IMR-90 (cell line): ENCODE data around the gene TMEM144. TPM values are rescaled to one million over a fixed set of nuclear protein-coding genes. Genes with fewer than 3 reads are reported as not detected.

Experiments
- ATAC-seq: fragments of 200-7000 bp; cut with Tn5 transposase; 2 replicates; pipeline ENCODE4 v1.9.1; 2020; ENCODE audit warnings: low read depth, mild to moderate bottlenecking, moderate library complexity
- BruUV-seq: library from RNA; stranded (reverse); fragments of 400-500 nt; replicated peaks from 2 replicates; lab custom pipeline; 2021; lab: Mats Ljungman, UMichigan
- CTCF ChIA-PET: fragments of 300-600 bp; formaldehyde crosslinking; extraction: SDS; loops from one replicate; lab custom pipeline; 2021; ENCODE audit warnings: antibody characterized with exemption; lab: Yijun Ruan, JAX
- POLR2A ChIA-PET: fragments of 300-600 bp; sonication (Branson Sonifier 250); formaldehyde crosslinking; loops from one replicate; lab custom pipeline; 2022; ENCODE audit warnings: antibody characterized with exemption; ENCODE audit not compliant: unreplicated experiment; lab: Charles Lee
- DNase-seq: peaks from one replicate; pipeline ENCODE4 v3.0.0; 2013
- H2AFZ ChIP-seq: replicated peaks from 2 replicates; pipeline ENCODE3; 2013; ENCODE audit warnings: low read length, mild to moderate bottlenecking; ENCODE audit not compliant: poor library complexity
- H2AK5ac ChIP-seq: 2 replicates; pipeline ENCODE4 v1.6.1; 2013; ENCODE audit warnings: low read depth, low read length, inconsistent platforms
- H2AK9ac ChIP-seq: replicated peaks from 2 replicates; pipeline ENCODE3; 2013; ENCODE audit warnings: mild to moderate bottlenecking, low read depth, low read length, moderate library complexity; ENCODE audit not compliant: poor library complexity
- H2BK120ac ChIP-seq: 2 replicates; pipeline ENCODE4 v1.6.1; 2013; ENCODE audit warnings: low read depth, low read length, inconsistent platforms
- H2BK15ac ChIP-seq: 3 replicates; pipeline ENCODE4 v1.6.1; 2013; ENCODE audit warnings: low read depth, low read length, inconsistent platforms
- H2BK20ac ChIP-seq: 2 replicates; pipeline ENCODE4 v1.6.1; 2013; ENCODE audit warnings: low read depth, mild to moderate bottlenecking, inconsistent platforms, low read length, moderate library complexity
- H2BK5ac ChIP-seq: 2 replicates; pipeline ENCODE4 v1.6.1; 2013; ENCODE audit warnings: mild to moderate bottlenecking, low read depth, low read length, inconsistent platforms; ENCODE audit not compliant: poor library complexity, severe bottlenecking
- H3K14ac ChIP-seq: replicated peaks from 2 replicates; pipeline ENCODE4 v1.6.1; 2013; ENCODE audit warnings: low read depth, low read length, inconsistent platforms
- H3K18ac ChIP-seq: 2 replicates; pipeline ENCODE4 v1.6.1; 2013; ENCODE audit warnings: low read depth, low read length, control low read depth
- H3K23ac ChIP-seq: 2 replicates; pipeline ENCODE4 v1.6.1; 2013; ENCODE audit warnings: low read depth, low read length, inconsistent platforms
- H3K27ac ChIP-seq: 2 replicates; pipeline ENCODE4 v1.5.1; 2013; ENCODE audit warnings: mild to moderate bottlenecking, control low read depth, low read length; ENCODE audit not compliant: insufficient read depth
- H3K27me3 ChIP-seq: 2 replicates; pipeline ENCODE4 v1.6.1; 2013; ENCODE audit warnings: low read length; ENCODE audit not compliant: control insufficient read depth, insufficient read depth
- H3K36me3 ChIP-seq: 2 replicates; pipeline ENCODE4 v1.6.1; 2013; ENCODE audit warnings: low read length, mixed read lengths; ENCODE audit not compliant: control insufficient read depth, insufficient read depth
- H3K4ac ChIP-seq: 2 replicates; pipeline ENCODE4 v1.6.1; 2013; ENCODE audit warnings: low read depth, low read length, inconsistent platforms
- H3K4me1 ChIP-seq: 2 replicates; pipeline ENCODE4 v1.6.1; 2013; ENCODE audit warnings: low read length, mixed read lengths; ENCODE audit not compliant: control insufficient read depth, insufficient read depth
- H3K4me2 ChIP-seq: 2 replicates; pipeline ENCODE4 v1.6.1; 2013; ENCODE audit warnings: low read depth, mild to moderate bottlenecking, control low read depth, low read length, moderate library complexity
- H3K4me3 ChIP-seq: 2 replicates; pipeline ENCODE4 v1.5.1; 2013; ENCODE audit warnings: low read depth, mild to moderate bottlenecking, control low read depth, low read length, moderate library complexity; ENCODE audit not compliant: insufficient read depth
- H3K56ac ChIP-seq: 2 replicates; pipeline ENCODE4 v1.6.1; 2013; ENCODE audit warnings: low read length, inconsistent platforms; ENCODE audit not compliant: insufficient read depth; ENCODE audit errors: extremely low read depth
- H3K79me1 ChIP-seq, 2 experiments: 2 replicates each; pipeline ENCODE4 v1.6.1; 2013; ENCODE audit warnings: low read length in 2 of 2, inconsistent platforms in 1 of 2, low read depth in 1 of 2
- H3K9ac ChIP-seq: 2 replicates; pipeline ENCODE4 v1.6.1; 2013; ENCODE audit warnings: low read depth, low read length, control low read depth
- H3K9me1 ChIP-seq: 2 replicates; pipeline ENCODE4 v1.6.1; 2013; ENCODE audit warnings: low read length, inconsistent platforms; ENCODE audit not compliant: insufficient read depth
- H3K9me3 ChIP-seq: 2 replicates; pipeline ENCODE4 v1.6.1; 2013; ENCODE audit warnings: low read length; ENCODE audit not compliant: control insufficient read depth, insufficient read depth
- H4K20me1 ChIP-seq: 2 replicates; pipeline ENCODE4 v1.6.1; 2013; ENCODE audit warnings: low read length, inconsistent platforms; ENCODE audit not compliant: insufficient read depth
- H4K5ac ChIP-seq: 2 replicates; pipeline ENCODE4 v1.6.1; 2013; ENCODE audit warnings: mild to moderate bottlenecking, low read depth, low read length, control low read depth
- H4K8ac ChIP-seq, 2 experiments: 2 replicates each; pipeline ENCODE4 v1.6.1; 2013; ENCODE audit warnings: low read depth in 2 of 2, low read length in 2 of 2, control low read depth in 1 of 2, inconsistent platforms in 1 of 2
- H4K91ac ChIP-seq: 2 replicates; pipeline ENCODE4 v1.6.1; 2013; ENCODE audit warnings: low read depth, low read length, inconsistent platforms; ENCODE audit not compliant: insufficient read depth
- BHLHE40 ChIP-seq: fragments of 150-350 bp; IDR thresholded peaks from 2 replicates; pipeline ENCODE4 v1.6.1; 2016; ENCODE audit warnings: mild to moderate bottlenecking, low read depth, low read length
- CEBPB ChIP-seq: IDR thresholded peaks from 2 replicates; pipeline ENCODE4 v1.6.1; 2012; ENCODE audit warnings: low read depth, low read length, improper control_type of control experiment
- CHD1 ChIP-seq: IDR thresholded peaks from 2 replicates; pipeline ENCODE4 v1.6.1; 2012; ENCODE audit warnings: low read depth, low read length, improper control_type of control experiment
- RAD21 ChIP-seq: IDR thresholded peaks from 2 replicates; pipeline ENCODE4 v1.6.1; 2012; ENCODE audit warnings: low read length, improper control_type of control experiment
- RCOR1 ChIP-seq: IDR thresholded peaks from 2 replicates; pipeline ENCODE4 v1.6.1; 2012; ENCODE audit warnings: mild to moderate bottlenecking, low read length, improper control_type of control experiment; ENCODE audit not compliant: insufficient replicate concordance
- WGBS, 2 experiments: methylation state at CpG; one replicate each; pipeline versions ENCODE4 v1.1.5 to v1.1.7; 2013; ENCODE audit warnings: missing lambda C conversion rate in 2 of 2; ENCODE audit not compliant: insufficient read length in 1 of 2; ENCODE audit errors: extremely low coverage in 2 of 2; 5-methylcytosine and 5-hydroxymethylcytosine counted together
- dilution Hi-C: fragments of 300-500 bp; cut with HindIII; formaldehyde crosslinking; loops from one replicate; pipeline ENCODE4 v1.14.3; 2018; ENCODE audit warnings: low sequenced_read_pairs; ENCODE audit not compliant: unreplicated experiment
- in situ Hi-C: fragments of 300-500 bp; cut with MboI; formaldehyde crosslinking; loops from 3 replicates; pipeline ENCODE4 v1.14.3; 2019; ENCODE audit warnings: low sequenced_read_pairs, inconsistent platforms, mixed read lengths
- intact Hi-C: fragments of 100-400 bp; cut with micrococcal nuclease; formaldehyde crosslinking; loops from 2 replicates; pipeline ENCODE4 v1.10.0; 2022
- polyA plus RNA-seq, 3 experiments: library from polyadenylated mRNA; depleted of rRNA; stranded (reverse); fragments of >200 nt; gene quantifications; 2 replicates each; pipeline ENCODE4 v1.2.3, GENCODE V29; 2012; ENCODE audit warnings: low replicate concordance in 1 of 3
- total RNA-seq: library from RNA; depleted of rRNA; stranded (reverse); fragments of >200 nt; gene quantifications from 2 replicates; pipeline ENCODE4 v1.2.3, GENCODE V29; 2012
- TF ChIP-seq, protein P1 (sequence below): conservative IDR thresholded peaks from 2 replicates; pipeline ENCODE4 v1.5.1; 2012; ENCODE audit warnings: mild to moderate bottlenecking, low read depth, low read length, improper control_type of control experiment

The TMEM144 gene
- total and polyA plus RNA-seq, 2 of the 4 experiments (the other 2 are of a cell fraction): 0.58 to 2.2 TPM

DNA sequence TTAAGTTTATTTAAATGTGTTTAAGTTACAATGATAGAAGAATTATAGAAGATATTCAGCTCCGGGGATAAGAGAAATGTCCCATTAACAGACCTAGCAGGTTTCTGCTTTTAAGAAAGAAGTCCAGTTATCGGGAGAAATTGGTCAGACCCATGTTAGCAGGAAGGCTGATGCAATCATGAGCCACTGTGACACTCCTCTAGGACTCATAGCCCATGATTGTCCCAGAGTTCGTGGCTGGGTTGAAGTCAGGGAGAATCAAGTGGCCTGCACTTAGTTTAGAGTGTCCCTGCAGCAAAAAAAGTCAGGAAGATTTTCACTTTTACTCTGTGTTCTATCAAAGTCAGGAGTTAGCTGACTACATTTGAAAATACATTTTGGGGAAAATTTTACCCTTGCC is 72.0 kb downstream of the TMEM144 start:
- Histone ChIP-seq H3K27me3 (no peaks in the 10 kb centered on the region), H3K23ac (no peak overlapping the region), H3K36me3 (no peaks in the 10 kb centered on the region), H3K27ac (no peak overlapping the region), H3K4me2 (no peak overlapping the region), H2BK15ac (no peak overlapping the region), H2AFZ (peak overlapping the region; percentile 69), H2AK9ac (no peak overlapping the region), H3K9me3 (no peaks in the 10 kb centered on the region), H3K4ac (peak overlapping the region; percentile 20; the same call in 1 of the 2 replicates), H4K20me1 (no peaks in the 10 kb centered on the region), H3K4me1 (no peaks in the 10 kb centered on the region), H2AK5ac (no peak overlapping the region), H3K4me3 (no peak overlapping the region), H3K14ac (no peak overlapping the region), H3K18ac (peak overlapping the region; percentile 20; the same call in 1 of the 2 replicates), H3K79me1 (no peaks in the 10 kb centered on the region), H3K9ac (no peak overlapping the region), H3K56ac (no peak overlapping the region), H2BK20ac (peak overlapping the region; percentile 43; the same call in 1 of the 2 replicates), H4K5ac (no peak overlapping the region; the same call in 1 of the 2 replicates), H2BK120ac (peak overlapping the region; percentile 30), H4K8ac (peak overlapping the region in 1 of 2 experiments; percentile 61; a peak in 2 of 4 replicates), H3K9me1 (no peaks in the 10 kb centered on the region), H4K91ac (peak overlapping the region; percentile 17; the same call in 1 of the 2 replicates), H2BK5ac (no peak overlapping the region)
- POLR2A ChIA-PET: no interaction called here
- intact Hi-C loops (no loop called here), in situ Hi-C loops (no loop called here), dilution Hi-C loops (no loop called here)
- BruUV-seq: no TSS peak
- ATAC-seq: peak; percentile 40; the same call in 1 of the 2 replicates
- peak; percentile 40 for DNase-seq
- CTCF ChIA-PET: interaction anchor here (0.5 to 1.6 kb wide), 2 partner anchors 16 to 32 kb away, joined by 3 to 7 read pairs; no protein-coding TSS in a partner anchor
- TF ChIP-seq BHLHE40 (no peak), RCOR1 (no peak), CHD1 (no peak), RAD21 (no peak), CEBPB (peak; percentile 63)
- TF ChIP-seq, protein P1, sequence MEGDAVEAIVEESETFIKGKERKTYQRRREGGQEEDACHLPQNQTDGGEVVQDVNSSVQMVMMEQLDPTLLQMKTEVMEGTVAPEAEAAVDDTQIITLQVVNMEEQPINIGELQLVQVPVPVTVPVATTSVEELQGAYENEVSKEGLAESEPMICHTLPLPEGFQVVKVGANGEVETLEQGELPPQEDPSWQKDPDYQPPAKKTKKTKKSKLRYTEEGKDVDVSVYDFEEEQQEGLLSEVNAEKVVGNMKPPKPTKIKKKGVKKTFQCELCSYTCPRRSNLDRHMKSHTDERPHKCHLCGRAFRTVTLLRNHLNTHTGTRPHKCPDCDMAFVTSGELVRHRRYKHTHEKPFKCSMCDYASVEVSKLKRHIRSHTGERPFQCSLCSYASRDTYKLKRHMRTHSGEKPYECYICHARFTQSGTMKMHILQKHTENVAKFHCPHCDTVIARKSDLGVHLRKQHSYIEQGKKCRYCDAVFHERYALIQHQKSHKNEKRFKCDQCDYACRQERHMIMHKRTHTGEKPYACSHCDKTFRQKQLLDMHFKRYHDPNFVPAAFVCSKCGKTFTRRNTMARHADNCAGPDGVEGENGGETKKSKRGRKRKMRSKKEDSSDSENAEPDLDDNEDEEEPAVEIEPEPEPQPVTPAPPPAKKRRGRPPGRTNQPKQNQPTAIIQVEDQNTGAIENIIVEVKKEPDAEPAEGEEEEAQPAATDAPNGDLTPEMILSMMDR: no peak
- WGBS, 2 experiments: no CpG with 5 or more reads among the region's 3 CpGs
